H9 (cell line): Measurements from ENCODE around the gene ANKS3. TPM values are rescaled to one million over a fixed set of nuclear protein-coding genes. Genes with fewer than 3 reads are reported as not detected.

Experiments used
- DNase-seq: peaks from one replicate; pipeline ENCODE4 v3.0.0-alpha.2; 2017
- H2AFZ ChIP-seq: one replicate; pipeline ENCODE4 v1.6.1; 2013; ENCODE audit warnings: mild to moderate bottlenecking, low read length, control low read depth, moderate library complexity
- H2AK5ac ChIP-seq: 2 replicates; pipeline ENCODE4 v1.6.1; 2013; ENCODE audit warnings: low read length, control low read depth, mixed read lengths; ENCODE audit not compliant: insufficient read length
- H2BK120ac ChIP-seq: one replicate; pipeline ENCODE4 v1.6.1; 2013; ENCODE audit warnings: low read depth, mild to moderate bottlenecking, low read length, control low read depth, inconsistent platforms; ENCODE audit not compliant: poor library complexity, severe bottlenecking
- H2BK12ac ChIP-seq: 2 replicates; pipeline ENCODE4 v1.6.1; 2013; ENCODE audit warnings: low read length, control low read depth, mixed read lengths, low read depth; ENCODE audit not compliant: insufficient read length
- H2BK15ac ChIP-seq: 2 replicates; pipeline ENCODE4 v1.6.1; 2013; ENCODE audit warnings: low read depth, low read length, control low read depth
- H2BK20ac ChIP-seq: one replicate; pipeline ENCODE4 v1.6.1; 2013; ENCODE audit warnings: low read depth, mild to moderate bottlenecking, low read length, control low read depth, inconsistent platforms; ENCODE audit not compliant: poor library complexity, severe bottlenecking
- H2BK5ac ChIP-seq: 2 replicates; pipeline ENCODE4 v1.6.1; 2013; ENCODE audit warnings: low read length, control low read depth, mixed read lengths; ENCODE audit not compliant: insufficient read length
- H3K14ac ChIP-seq: 2 replicates; pipeline ENCODE4 v1.6.1; 2013; ENCODE audit warnings: low read length, control low read depth; ENCODE audit not compliant: insufficient read depth
- H3K18ac ChIP-seq: 2 replicates; pipeline ENCODE4 v1.6.1; 2013; ENCODE audit warnings: low read depth, mild to moderate bottlenecking, mixed read lengths, low read length, control low read depth; ENCODE audit not compliant: insufficient read length
- H3K23ac ChIP-seq: 2 replicates; pipeline ENCODE4 v1.6.1; 2013; ENCODE audit warnings: low read length, control low read depth, mixed read lengths, low read depth; ENCODE audit not compliant: insufficient read length
- H3K23me2 ChIP-seq: 2 replicates; pipeline ENCODE4 v1.6.1; 2013; ENCODE audit warnings: low read depth, mild to moderate bottlenecking, mixed read lengths, low read length, control low read depth; ENCODE audit not compliant: insufficient read length, poor library complexity, severe bottlenecking
- H3K27ac ChIP-seq: 2 replicates; pipeline ENCODE4 v1.5.1; 2013; ENCODE audit warnings: low read length, control low read depth, mixed read lengths, low read depth; ENCODE audit not compliant: insufficient read length
- H3K27me3 ChIP-seq: 2 replicates; pipeline ENCODE4 v1.6.1; 2013; ENCODE audit warnings: low read length, control low read depth, inconsistent platforms; ENCODE audit not compliant: insufficient read depth
- H3K4ac ChIP-seq: 2 replicates; pipeline ENCODE4 v1.6.1; 2013; ENCODE audit warnings: low read depth, mild to moderate bottlenecking, control low read depth, inconsistent platforms, low read length, moderate library complexity
- H3K4me1 ChIP-seq: 2 replicates; pipeline ENCODE4 v1.6.1; 2013; ENCODE audit warnings: low read length, control low read depth, inconsistent platforms; ENCODE audit not compliant: insufficient read depth
- H3K4me2 ChIP-seq: 2 replicates; pipeline ENCODE4 v1.6.1; 2013; ENCODE audit warnings: low read length, control low read depth, mixed read lengths; ENCODE audit not compliant: insufficient read length, insufficient read depth
- H3K56ac ChIP-seq: 2 replicates; pipeline ENCODE4 v1.6.1; 2013; ENCODE audit warnings: low read depth, mild to moderate bottlenecking, mixed read lengths, low read length, control low read depth; ENCODE audit not compliant: insufficient read length
- H3K79me1 ChIP-seq: 2 replicates; pipeline ENCODE4 v1.6.1; 2013; ENCODE audit warnings: low read depth, mild to moderate bottlenecking, moderate library complexity, low read length, control low read depth, inconsistent platforms; ENCODE audit not compliant: insufficient read depth, poor library complexity, severe bottlenecking
- H3K79me2 ChIP-seq: 2 replicates; pipeline ENCODE4 v1.6.1; 2013; ENCODE audit warnings: low read length, control low read depth, inconsistent platforms; ENCODE audit not compliant: insufficient read depth
- H3K9ac ChIP-seq: 2 replicates; pipeline ENCODE4 v1.6.1; 2013; ENCODE audit warnings: low read length, control low read depth, mixed read lengths; ENCODE audit not compliant: insufficient read length; ENCODE audit errors: extremely low read depth
- H3K9me3 ChIP-seq: one replicate; pipeline ENCODE4 v1.6.1; 2013; ENCODE audit warnings: low read depth, low read length, inconsistent platforms; ENCODE audit not compliant: control insufficient read depth
- H3T11ph ChIP-seq: one replicate; pipeline ENCODE4 v1.6.1; 2013; ENCODE audit warnings: mild to moderate bottlenecking, low read length, control low read depth, inconsistent platforms
- H4K20me1 ChIP-seq: one replicate; pipeline ENCODE4 v1.6.1; 2013; ENCODE audit not compliant: control insufficient read depth, insufficient read length, insufficient read depth
- H4K5ac ChIP-seq: 2 replicates; pipeline ENCODE4 v1.6.1; 2013; ENCODE audit warnings: low read depth, mild to moderate bottlenecking, mixed read lengths, low read length, control low read depth; ENCODE audit not compliant: insufficient read length
- H4K8ac ChIP-seq: replicated peaks from 2 replicates; pipeline ENCODE4 v1.6.1; 2013; ENCODE audit warnings: low read length, control low read depth, mixed read lengths, low read depth; ENCODE audit not compliant: insufficient read length
- H4K91ac ChIP-seq: 2 replicates; pipeline ENCODE4 v1.6.1; 2013; ENCODE audit warnings: low read depth, mild to moderate bottlenecking, moderate library complexity, mixed read lengths, low read length, control low read depth; ENCODE audit not compliant: insufficient read length
- H3K27ac Mint-ChIP-seq, 3 experiments: 2 replicates in 2 of 3; 3 replicates in 1 of 3; pipeline ENCODE4 v1.8.0; 2020 to 2021; ENCODE audit warnings: mixed read lengths in 3 of 3, mild to moderate bottlenecking in 1 of 3, moderate library complexity in 1 of 3
- H3K27me3 Mint-ChIP-seq: 2 replicates; pipeline ENCODE4 v1.8.0; 2021; ENCODE audit warnings: low read depth, mild to moderate bottlenecking, moderate library complexity, mixed read lengths
- H3K36me3 Mint-ChIP-seq, 3 experiments: 2 replicates in 2 of 3; 3 replicates in 1 of 3; pipeline ENCODE4 v1.8.0; 2020 to 2021; ENCODE audit warnings: low read depth in 3 of 3, mixed read lengths in 3 of 3; ENCODE audit not compliant: insufficient read depth in 1 of 3
- H3K4me1 Mint-ChIP-seq, 2 experiments: 2 replicates each; pipeline ENCODE4 v1.8.0; 2020; ENCODE audit warnings: mixed read lengths in 2 of 2
- H3K4me3 Mint-ChIP-seq, 2 experiments: 2 replicates in 1 of 2; 3 replicates in 1 of 2; pipeline ENCODE4 v1.8.0; 2020 to 2021; ENCODE audit warnings: mild to moderate bottlenecking in 2 of 2, mixed read lengths in 2 of 2, moderate library complexity in 1 of 2
- H3K9me3 Mint-ChIP-seq, 2 experiments: 2 replicates in 1 of 2; 3 replicates in 1 of 2; pipeline ENCODE4 v1.8.0; 2020; ENCODE audit warnings: mild to moderate bottlenecking in 2 of 2, mixed read lengths in 2 of 2, moderate library complexity in 1 of 2
- CTCF ChIP-seq: fragments of 200-600 bp; sonication (generic); conservative IDR thresholded peaks from 3 replicates; pipeline ENCODE4 v1.8.0; 2021; ENCODE audit warnings: antibody characterized with exemption, mild to moderate bottlenecking
- WGBS: extraction: QIAGEN DNeasy Blood & Tissue Kit; methylation state at CpG from one replicate; pipeline ENCODE4 v1.1.7; 2013; ENCODE audit warnings: missing lambda C conversion rate, low lambda C conversion rate, mixed read lengths; ENCODE audit not compliant: insufficient read length; ENCODE audit errors: extremely low coverage; 5-methylcytosine and 5-hydroxymethylcytosine counted together
- total RNA-seq: library from RNA; stranded (reverse); gene quantifications from 2 replicates; pipeline ENCODE4 v1.2.1, GENCODE V29; 2021

Gene ANKS3
- total RNA-seq, 1 experiment from 2014 or later: 32.0 TPM

GRCh38 chr16:4765511-4766474, 31.7 kb upstream of the ANKS3 start:
- H3K4me1 ChIP-seq: no peaks in the 10 kb centered on the region
- Mint-ChIP-seq H3K36me3 (peaks cover 6 to 36% (median 28%) of the 10 kb centered on the region in 3 experiments), H3K27me3 (no peaks in the 10 kb centered on the region), H3K9me3 (no peaks in the 10 kb centered on the region), H3K4me1 (peaks cover 22 to 24% of the 10 kb centered on the region in 2 experiments), H3K27ac (peak overlapping the region in 2 of 3 experiments; percentile 24 to 79; a peak in 4 of 7 replicates), H3K4me3 (peak overlapping the region; percentile 80 to 86)
- no peak overlapping the region for H3K23ac ChIP-seq
- H3K4ac ChIP-seq: no peak overlapping the region
- no peak overlapping the region for H4K8ac ChIP-seq
- H3K27me3 ChIP-seq: no peaks in the 10 kb centered on the region
- H2BK20ac ChIP-seq: no peak overlapping the region
- no peak for TF ChIP-seq CTCF
- no peak overlapping the region for H3K18ac ChIP-seq
- H2BK5ac ChIP-seq: no peak overlapping the region
- no peak overlapping the region for H2AK5ac ChIP-seq
- no peaks in the 10 kb centered on the region for H3K79me1 ChIP-seq
- H4K20me1 ChIP-seq: no peaks in the 10 kb centered on the region
- H2BK12ac ChIP-seq: no peak overlapping the region
- H3K9ac ChIP-seq: no peak overlapping the region
- H4K91ac ChIP-seq: no peak overlapping the region
- H3K56ac ChIP-seq: no peak overlapping the region
- no CpG with 5 or more reads among the region's 26 CpGs for WGBS
- H4K5ac ChIP-seq: no peak overlapping the region
- H3K4me2 ChIP-seq: peak overlapping the region; percentile 82
- H3K9me3 ChIP-seq: no peaks in the 10 kb centered on the region
- no peak overlapping the region for H2AFZ ChIP-seq
- DNase-seq: no peak
- no peak overlapping the region for H3K14ac ChIP-seq
- no peak overlapping the region for H2BK120ac ChIP-seq
- H3T11ph ChIP-seq: no peak overlapping the region
- H3K27ac ChIP-seq: no peak overlapping the region
- no peak overlapping the region for H2BK15ac ChIP-seq
- H3K79me2 ChIP-seq: no peaks in the 10 kb centered on the region
- peaks cover 8% of the 10 kb centered on the region for H3K23me2 ChIP-seq
